HepG2 (cell line): Measurements from ENCODE around the gene KRTAP5-6.

Experiments
- CBX2 ChIP-seq, 2 experiments: fragments of 200-600 bp in 1 of 2; sonication (generic); formaldehyde crosslinking in 1 of 2; IDR thresholded peaks; 2 replicates each; pipeline versions ENCODE4 v1.7.0 to v1.8.1; 2018 to 2022; ENCODE audit warnings: low read depth in 2 of 2, low read length in 1 of 2, mild to moderate bottlenecking in 1 of 2, missing genetic modification reagents in 1 of 2
- CTCF ChIP-seq: sonication (generic); formaldehyde crosslinking; IDR thresholded peaks from 2 replicates; pipeline ENCODE4 v1.5.0; 2020; ENCODE audit warnings: mild to moderate bottlenecking, missing genetic modification reagents, moderate library complexity
- DMAP1 ChIP-seq: IDR thresholded peaks from 2 replicates; pipeline ENCODE4 v1.6.1; 2016
- HNRNPH1 ChIP-seq: fragments of 200-400 bp; formaldehyde crosslinking; optimal IDR thresholded peaks from 2 replicates; pipeline ENCODE3; 2017; ENCODE audit warnings: mild to moderate bottlenecking, low read depth, low read length
- LBX2 ChIP-seq: sonication (generic); formaldehyde crosslinking; IDR thresholded peaks from 2 replicates; pipeline ENCODE4 v1.5.0; 2020; ENCODE audit warnings: missing genetic modification reagents, mild to moderate bottlenecking, borderline replicate concordance
- RAD21 ChIP-seq: fragments of 450-650 bp; formaldehyde crosslinking; IDR thresholded peaks from 2 replicates; pipeline ENCODE4 v1.5.0; 2020; ENCODE audit warnings: mild to moderate bottlenecking
- RFX1 ChIP-seq: fragments of 450-650 bp; IDR thresholded peaks from 2 replicates; pipeline ENCODE4 v1.6.1; 2017

- TF ChIP-seq LBX2 (CRISPR knock-in tag) (no peak), CBX2 (IDR thresholded peaks at IDR 0.05; ENCODE audit: low read depth, low read length) (no peak), CBX2 (CRISPR knock-in tag; IDR thresholded peaks at IDR 0.05; ENCODE audit: low read depth) (no peak), RAD21 (CRISPR knock-in tag) (no peak), CTCF (no peak), HNRNPH1 (no peak), RFX1 (no peak), DMAP1 (CRISPR knock-in tag) (no peak)
Measured at GRCh38 chr11:1679881-1680280, 17.1 kb upstream of the KRTAP5-6 start.
